Liver (tissue), 9 donors: ENCODE measurements around the gene ENC1. TPM values are rescaled to one million over a fixed set of nuclear protein-coding genes. Genes with fewer than 3 reads are reported as not detected.

Experiments used
- DNase-seq: peaks from one replicate; pipeline ENCODE4 v3.0.0-alpha.2; 2017; ENCODE audit warnings: low spot score
- H3K27ac ChIP-seq, 2 donors: one replicate each; pipeline ENCODE4 v1.7.0; 2013; ENCODE audit warnings: inconsistent platforms in 2 of 2, low read length in 2 of 2, control low read depth in 1 of 2, low read depth in 1 of 2, mild to moderate bottlenecking in 1 of 2
- H3K27me3 ChIP-seq, 4 donors: one replicate each; pipeline versions ENCODE4 v1.6.1 to v1.7.0; 2013; ENCODE audit warnings: low read length in 3 of 4, inconsistent platforms in 1 of 4, mild to moderate bottlenecking in 1 of 4, moderate library complexity in 1 of 4; ENCODE audit not compliant: control insufficient read depth in 4 of 4, insufficient read depth in 4 of 4
- H3K36me3 ChIP-seq, 4 donors: one replicate each; pipeline versions ENCODE4 v1.6.1 to v1.7.0; 2013; ENCODE audit warnings: low read length in 3 of 4, mild to moderate bottlenecking in 3 of 4, low read depth in 1 of 4, moderate library complexity in 1 of 4; ENCODE audit not compliant: control insufficient read depth in 4 of 4, insufficient read depth in 3 of 4
- H3K4me1 ChIP-seq, 4 donors: one replicate each; pipeline versions ENCODE4 v1.6.1 to v1.7.0; 2013; ENCODE audit warnings: low read length in 3 of 4, mild to moderate bottlenecking in 3 of 4, moderate library complexity in 1 of 4; ENCODE audit not compliant: control insufficient read depth in 4 of 4, insufficient read depth in 4 of 4
- H3K4me3 ChIP-seq, 3 donors: one replicate each; pipeline versions ENCODE4 v1.6.1 to v1.7.0; 2013; ENCODE audit warnings: low read length in 3 of 3, control low read depth in 1 of 3, low read depth in 1 of 3, mild to moderate bottlenecking in 1 of 3
- H3K9ac ChIP-seq, 2 donors: one replicate each; pipeline ENCODE4 v1.7.0; 2013; ENCODE audit warnings: low read length in 2 of 2, mild to moderate bottlenecking in 2 of 2, moderate library complexity in 2 of 2, control low read depth in 1 of 2, low read depth in 1 of 2
- H3K9me3 ChIP-seq, 4 donors: one replicate each; pipeline versions ENCODE4 v1.6.1 to v1.7.0; 2013; ENCODE audit warnings: low read length in 3 of 4; ENCODE audit not compliant: control insufficient read depth in 4 of 4
- EGR1 ChIP-seq, 2 donors: IDR thresholded peaks; 2 replicates each; pipeline ENCODE4 v1.6.1; 2016 to 2018; ENCODE audit warnings: antibody characterized with exemption in 2 of 2, low read depth in 2 of 2
- FOXA1 ChIP-seq: IDR thresholded peaks from 2 replicates; pipeline ENCODE4 v1.6.1; 2016; ENCODE audit warnings: antibody characterized with exemption
- FOXA2 ChIP-seq: IDR thresholded peaks from 2 replicates; pipeline ENCODE4 v1.6.1; 2016; ENCODE audit warnings: antibody characterized with exemption
- HNF4A ChIP-seq, 2 donors: conservative IDR thresholded peaks; 2 replicates each; pipeline ENCODE4 v1.6.1; 2016; ENCODE audit warnings: antibody characterized with exemption in 2 of 2, mild to moderate bottlenecking in 2 of 2
- HNF4G ChIP-seq: IDR thresholded peaks from 2 replicates; pipeline ENCODE4 v1.6.1; 2016; ENCODE audit warnings: antibody characterized with exemption
- JUND ChIP-seq, 2 donors: IDR thresholded peaks; 2 replicates each; pipeline ENCODE4 v1.6.1; 2016; ENCODE audit warnings: antibody characterized with exemption in 2 of 2
- NR2F2 ChIP-seq: IDR thresholded peaks from 2 replicates; pipeline ENCODE4 v1.6.1; 2016; ENCODE audit warnings: antibody characterized with exemption
- SP1 ChIP-seq: IDR thresholded peaks from 2 replicates; pipeline ENCODE4 v1.6.1; 2018; ENCODE audit warnings: antibody characterized with exemption, mild to moderate bottlenecking
- TAF1 ChIP-seq: conservative IDR thresholded peaks from 2 replicates; pipeline ENCODE4 v1.6.1; 2016; ENCODE audit warnings: antibody characterized with exemption, mild to moderate bottlenecking
- WGBS: extraction: QIAGEN DNeasy Blood & Tissue Kit; methylation state at CpG from one replicate; pipeline ENCODE4 v1.1.7; 2013; 5-methylcytosine and 5-hydroxymethylcytosine counted together
- polyA plus RNA-seq, 2 donors: library from polyadenylated mRNA; stranded (reverse) in 1 of 2; unstranded in 1 of 2; fragments of 200-250 nt in 1 of 2; fragments of >200 nt in 1 of 2; fragmentation: Nextera tagmentation in 1 of 2; extraction: Ambion mirVana in 1 of 2; gene quantifications; one replicate each; pipeline versions ENCODE4 v1.2.1 to v1.2.3, GENCODE V29; 2013 to 2015
- total RNA-seq, 2 donors: library from RNA; depleted of rRNA; stranded (reverse); fragments of >200 nt; gene quantifications; one replicate each; pipeline ENCODE4 v1.2.3, GENCODE V29; 2014
- TF ChIP-seq, protein P1 (sequence below): fragments of 150-350 bp; IDR thresholded peaks from 2 replicates; pipeline ENCODE4 v1.5.1; 2017; ENCODE audit warnings: improper control_type of control experiment, low read depth, low read length; ENCODE audit not compliant: missing input control
- TF ChIP-seq, protein P2 (sequence below): IDR thresholded peaks from 2 replicates; pipeline ENCODE4 v1.6.1; 2016; ENCODE audit warnings: antibody characterized with exemption, mild to moderate bottlenecking
- donor health status: healthy.
- donor health status: healthy.
- donor health status: healthy.
- donor health status: healthy.
- donor health status: healthy.

Gene ENC1
- total and polyA plus RNA-seq, 4 donors, result 5.7 to 34.4 (median 13.8) TPM

DNA sequence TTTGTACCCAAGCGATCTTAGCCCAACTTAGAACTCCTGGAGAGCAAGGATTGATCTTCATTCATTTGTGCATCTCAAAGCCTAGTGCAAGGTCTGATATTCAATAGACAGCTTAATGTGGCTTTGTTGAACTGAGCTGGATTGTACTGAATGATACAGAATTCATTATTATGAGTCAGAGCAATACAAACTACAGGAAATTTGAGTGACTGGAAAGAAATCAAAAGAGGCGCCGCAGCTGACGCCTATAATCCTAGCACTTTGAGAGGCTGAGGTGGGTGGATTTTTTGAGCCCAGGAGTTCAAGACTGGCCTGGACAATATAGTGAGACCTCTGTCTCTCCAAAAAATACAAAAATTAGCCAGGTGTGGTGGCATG, 58.6 kb downstream of the ENC1 start:
- Histone ChIP-seq H3K27me3 (no peaks in the 10 kb centered on the region), H3K4me3 (no peak overlapping the region), H3K9ac (no peak overlapping the region), H3K4me1 (peaks cover 11 to 39% (median 29%) of the 10 kb centered on the region in 4 donors), H3K9me3 (no peaks in the 10 kb centered on the region), H3K27ac (peak overlapping the region in 1 of 2 donors; percentile 52), H3K36me3 (no peaks in the 10 kb centered on the region)
- DNase-seq, result no peak
- WGBS, result 85% methylated on average over 4 of the region's 4 CpGs
- no peak for TF ChIP-seq TAF1
- no peak for TF ChIP-seq FOXA1
- no peak for TF ChIP-seq HNF4G
- TF ChIP-seq NR2F2, result no peak

DNA sequence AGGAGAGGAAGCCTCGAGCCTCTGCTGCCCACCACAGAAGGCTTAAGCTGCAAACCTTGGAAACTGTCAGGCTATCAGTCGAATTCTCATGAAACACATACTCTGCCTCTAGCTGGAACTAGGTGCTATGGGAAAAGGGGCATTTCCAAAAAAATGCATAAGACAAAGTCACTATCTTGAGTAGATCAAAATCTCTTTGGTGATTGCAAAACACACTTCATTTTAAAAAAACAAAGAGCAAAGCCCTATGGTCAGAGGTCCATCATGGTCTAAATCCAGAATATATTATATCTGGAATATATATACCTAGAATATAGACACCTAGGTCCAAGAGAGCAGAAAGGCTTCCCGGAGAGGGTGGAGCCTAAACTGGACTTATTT, 59.8 kb downstream of the ENC1 start:
- Histone ChIP-seq H3K4me1 (peaks cover 11 to 42% (median 32%) of the 10 kb centered on the region in 4 donors), H3K27ac (peak overlapping the region in 1 of 2 donors; percentile 40), H3K4me3 (no peak overlapping the region), H3K36me3 (no peaks in the 10 kb centered on the region), H3K9ac (no peak overlapping the region), H3K9me3 (no peaks in the 10 kb centered on the region), H3K27me3 (no peaks in the 10 kb centered on the region)
- no peak for TF ChIP-seq JUND (IDR thresholded peaks at IDR 0.05)
- no peak for TF ChIP-seq HNF4G
- TF ChIP-seq TAF1, result no peak
- TF ChIP-seq, protein P1, sequence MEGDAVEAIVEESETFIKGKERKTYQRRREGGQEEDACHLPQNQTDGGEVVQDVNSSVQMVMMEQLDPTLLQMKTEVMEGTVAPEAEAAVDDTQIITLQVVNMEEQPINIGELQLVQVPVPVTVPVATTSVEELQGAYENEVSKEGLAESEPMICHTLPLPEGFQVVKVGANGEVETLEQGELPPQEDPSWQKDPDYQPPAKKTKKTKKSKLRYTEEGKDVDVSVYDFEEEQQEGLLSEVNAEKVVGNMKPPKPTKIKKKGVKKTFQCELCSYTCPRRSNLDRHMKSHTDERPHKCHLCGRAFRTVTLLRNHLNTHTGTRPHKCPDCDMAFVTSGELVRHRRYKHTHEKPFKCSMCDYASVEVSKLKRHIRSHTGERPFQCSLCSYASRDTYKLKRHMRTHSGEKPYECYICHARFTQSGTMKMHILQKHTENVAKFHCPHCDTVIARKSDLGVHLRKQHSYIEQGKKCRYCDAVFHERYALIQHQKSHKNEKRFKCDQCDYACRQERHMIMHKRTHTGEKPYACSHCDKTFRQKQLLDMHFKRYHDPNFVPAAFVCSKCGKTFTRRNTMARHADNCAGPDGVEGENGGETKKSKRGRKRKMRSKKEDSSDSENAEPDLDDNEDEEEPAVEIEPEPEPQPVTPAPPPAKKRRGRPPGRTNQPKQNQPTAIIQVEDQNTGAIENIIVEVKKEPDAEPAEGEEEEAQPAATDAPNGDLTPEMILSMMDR, result no peak
- TF ChIP-seq HNF4A (conservative IDR thresholded peaks at IDR 0.05), result no peak
- no peak for TF ChIP-seq EGR1 (IDR thresholded peaks at IDR 0.05; ENCODE audit: low read depth in 2 of 2)
- no peak for TF ChIP-seq SP1
- TF ChIP-seq, protein P2, sequence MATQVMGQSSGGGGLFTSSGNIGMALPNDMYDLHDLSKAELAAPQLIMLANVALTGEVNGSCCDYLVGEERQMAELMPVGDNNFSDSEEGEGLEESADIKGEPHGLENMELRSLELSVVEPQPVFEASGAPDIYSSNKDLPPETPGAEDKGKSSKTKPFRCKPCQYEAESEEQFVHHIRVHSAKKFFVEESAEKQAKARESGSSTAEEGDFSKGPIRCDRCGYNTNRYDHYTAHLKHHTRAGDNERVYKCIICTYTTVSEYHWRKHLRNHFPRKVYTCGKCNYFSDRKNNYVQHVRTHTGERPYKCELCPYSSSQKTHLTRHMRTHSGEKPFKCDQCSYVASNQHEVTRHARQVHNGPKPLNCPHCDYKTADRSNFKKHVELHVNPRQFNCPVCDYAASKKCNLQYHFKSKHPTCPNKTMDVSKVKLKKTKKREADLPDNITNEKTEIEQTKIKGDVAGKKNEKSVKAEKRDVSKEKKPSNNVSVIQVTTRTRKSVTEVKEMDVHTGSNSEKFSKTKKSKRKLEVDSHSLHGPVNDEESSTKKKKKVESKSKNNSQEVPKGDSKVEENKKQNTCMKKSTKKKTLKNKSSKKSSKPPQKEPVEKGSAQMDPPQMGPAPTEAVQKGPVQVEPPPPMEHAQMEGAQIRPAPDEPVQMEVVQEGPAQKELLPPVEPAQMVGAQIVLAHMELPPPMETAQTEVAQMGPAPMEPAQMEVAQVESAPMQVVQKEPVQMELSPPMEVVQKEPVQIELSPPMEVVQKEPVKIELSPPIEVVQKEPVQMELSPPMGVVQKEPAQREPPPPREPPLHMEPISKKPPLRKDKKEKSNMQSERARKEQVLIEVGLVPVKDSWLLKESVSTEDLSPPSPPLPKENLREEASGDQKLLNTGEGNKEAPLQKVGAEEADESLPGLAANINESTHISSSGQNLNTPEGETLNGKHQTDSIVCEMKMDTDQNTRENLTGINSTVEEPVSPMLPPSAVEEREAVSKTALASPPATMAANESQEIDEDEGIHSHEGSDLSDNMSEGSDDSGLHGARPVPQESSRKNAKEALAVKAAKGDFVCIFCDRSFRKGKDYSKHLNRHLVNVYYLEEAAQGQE, result no peak
- TF ChIP-seq FOXA2, result no peak
- no peak for TF ChIP-seq NR2F2
- WGBS, result 49% methylated on average over 3 of the region's 3 CpGs
- no peak for DNase-seq

DNA sequence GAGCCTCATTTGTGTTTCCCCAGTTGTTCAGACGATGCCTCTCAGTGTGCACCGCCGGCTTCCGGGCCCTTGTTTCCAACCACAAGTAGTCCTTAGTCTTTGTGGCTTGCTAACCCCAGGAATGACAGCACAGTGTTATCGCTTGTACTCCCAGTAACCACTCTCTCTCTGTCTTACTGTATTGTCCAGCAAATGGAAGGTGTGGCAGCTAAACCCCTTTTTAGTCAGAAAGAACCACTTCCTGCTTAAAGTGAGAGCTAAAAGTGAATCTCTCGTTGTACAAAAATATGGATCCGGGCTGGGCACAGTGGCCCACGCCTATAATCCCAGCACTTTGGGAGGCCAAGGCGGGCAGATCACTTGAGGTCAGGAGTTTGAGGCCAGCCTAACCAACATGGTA, 61.3 kb downstream of the ENC1 start:
- Histone ChIP-seq H3K4me3 (no peak overlapping the region), H3K9ac (no peak overlapping the region), H3K9me3 (no peaks in the 10 kb centered on the region), H3K4me1 (peaks cover 11 to 42% (median 32%) of the 10 kb centered on the region in 4 donors), H3K36me3 (no peaks in the 10 kb centered on the region), H3K27me3 (no peaks in the 10 kb centered on the region), H3K27ac (no peak overlapping the region)
- no peak for TF ChIP-seq HNF4G
- WGBS, result 84% methylated on average over 9 of the region's 9 CpGs
- no peak for DNase-seq
